ENCODE results near the gene PPP6R1.

DNA sequence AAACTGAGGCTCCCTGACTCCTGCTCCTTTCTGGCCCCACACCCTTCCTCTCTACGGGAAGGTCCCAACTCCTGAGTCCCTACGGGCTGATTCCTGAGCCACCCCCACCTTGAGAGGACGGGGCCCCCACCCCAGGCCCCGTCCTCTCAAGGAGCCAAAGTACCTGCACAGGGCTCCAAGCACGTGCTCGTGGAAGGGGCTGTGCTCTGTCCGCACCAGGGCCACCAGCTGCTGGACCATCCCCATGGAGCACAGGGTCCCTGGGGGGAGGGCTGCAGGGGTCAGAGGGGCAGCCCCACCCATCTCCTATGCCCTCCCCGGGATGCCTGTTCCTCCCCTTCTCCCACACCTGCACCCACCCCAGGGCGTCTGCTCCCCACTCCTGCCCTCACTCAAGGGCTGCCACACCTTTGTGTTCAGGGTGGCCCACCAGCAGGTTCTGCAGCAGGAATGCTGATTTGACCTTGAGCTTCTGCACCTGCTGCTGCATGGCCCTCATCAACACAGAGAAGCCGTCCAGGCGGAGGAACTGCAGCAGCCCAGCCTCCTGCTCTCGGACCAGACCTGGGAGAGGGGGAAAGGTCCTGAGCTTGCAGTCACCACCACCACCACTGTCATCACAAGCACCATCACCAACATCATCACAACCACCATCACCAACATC lies 7.0 kb upstream of the PPP6R1 start:
- TF ChIP-seq POLR2A (IDR thresholded peaks at IDR 0.05), result no peak
- TF ChIP-seq, protein P1, sequence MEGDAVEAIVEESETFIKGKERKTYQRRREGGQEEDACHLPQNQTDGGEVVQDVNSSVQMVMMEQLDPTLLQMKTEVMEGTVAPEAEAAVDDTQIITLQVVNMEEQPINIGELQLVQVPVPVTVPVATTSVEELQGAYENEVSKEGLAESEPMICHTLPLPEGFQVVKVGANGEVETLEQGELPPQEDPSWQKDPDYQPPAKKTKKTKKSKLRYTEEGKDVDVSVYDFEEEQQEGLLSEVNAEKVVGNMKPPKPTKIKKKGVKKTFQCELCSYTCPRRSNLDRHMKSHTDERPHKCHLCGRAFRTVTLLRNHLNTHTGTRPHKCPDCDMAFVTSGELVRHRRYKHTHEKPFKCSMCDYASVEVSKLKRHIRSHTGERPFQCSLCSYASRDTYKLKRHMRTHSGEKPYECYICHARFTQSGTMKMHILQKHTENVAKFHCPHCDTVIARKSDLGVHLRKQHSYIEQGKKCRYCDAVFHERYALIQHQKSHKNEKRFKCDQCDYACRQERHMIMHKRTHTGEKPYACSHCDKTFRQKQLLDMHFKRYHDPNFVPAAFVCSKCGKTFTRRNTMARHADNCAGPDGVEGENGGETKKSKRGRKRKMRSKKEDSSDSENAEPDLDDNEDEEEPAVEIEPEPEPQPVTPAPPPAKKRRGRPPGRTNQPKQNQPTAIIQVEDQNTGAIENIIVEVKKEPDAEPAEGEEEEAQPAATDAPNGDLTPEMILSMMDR (IDR thresholded peaks at IDR 0.05), result no peak
- no peak for TF ChIP-seq EP300 (IDR thresholded peaks at IDR 0.05)

Measured in gastroesophageal sphincter (tissue), 3 donors.